IMR-90 (cell line): ENCODE results near the gene CLPX. TPM values are rescaled to one million over a fixed set of nuclear protein-coding genes. Genes with fewer than 3 reads are reported as not detected.

Experiments
- ATAC-seq: fragments of 200-7000 bp; cut with Tn5 transposase; 2 replicates; pipeline ENCODE4 v1.9.1; 2020; ENCODE audit warnings: low read depth, mild to moderate bottlenecking, moderate library complexity
- BruUV-seq: library from RNA; stranded (reverse); fragments of 400-500 nt; replicated peaks from 2 replicates; lab custom pipeline; 2021; lab: Mats Ljungman, UMichigan
- CTCF ChIA-PET: fragments of 300-600 bp; formaldehyde crosslinking; extraction: SDS; loops from one replicate; lab custom pipeline; 2021; ENCODE audit warnings: antibody characterized with exemption; lab: Yijun Ruan, JAX
- POLR2A ChIA-PET: fragments of 300-600 bp; sonication (Branson Sonifier 250); formaldehyde crosslinking; loops from one replicate; lab custom pipeline; 2022; ENCODE audit warnings: antibody characterized with exemption; ENCODE audit not compliant: unreplicated experiment; lab: Charles Lee
- DNase-seq: peaks from one replicate; pipeline ENCODE4 v3.0.0; 2013
- H2AFZ ChIP-seq: replicated peaks from 2 replicates; pipeline ENCODE3; 2013; ENCODE audit warnings: low read length, mild to moderate bottlenecking; ENCODE audit not compliant: poor library complexity
- H2AK5ac ChIP-seq: 2 replicates; pipeline ENCODE4 v1.6.1; 2013; ENCODE audit warnings: low read depth, low read length, inconsistent platforms
- H2AK9ac ChIP-seq: replicated peaks from 2 replicates; pipeline ENCODE3; 2013; ENCODE audit warnings: mild to moderate bottlenecking, low read depth, low read length, moderate library complexity; ENCODE audit not compliant: poor library complexity
- H2BK120ac ChIP-seq: 2 replicates; pipeline ENCODE4 v1.6.1; 2013; ENCODE audit warnings: low read depth, low read length, inconsistent platforms
- H2BK15ac ChIP-seq: 3 replicates; pipeline ENCODE4 v1.6.1; 2013; ENCODE audit warnings: low read depth, low read length, inconsistent platforms
- H2BK20ac ChIP-seq: 2 replicates; pipeline ENCODE4 v1.6.1; 2013; ENCODE audit warnings: low read depth, mild to moderate bottlenecking, inconsistent platforms, low read length, moderate library complexity
- H2BK5ac ChIP-seq: 2 replicates; pipeline ENCODE4 v1.6.1; 2013; ENCODE audit warnings: mild to moderate bottlenecking, low read depth, low read length, inconsistent platforms; ENCODE audit not compliant: poor library complexity, severe bottlenecking
- H3K14ac ChIP-seq: replicated peaks from 2 replicates; pipeline ENCODE4 v1.6.1; 2013; ENCODE audit warnings: low read depth, low read length, inconsistent platforms
- H3K18ac ChIP-seq: 2 replicates; pipeline ENCODE4 v1.6.1; 2013; ENCODE audit warnings: low read depth, low read length, control low read depth
- H3K23ac ChIP-seq: 2 replicates; pipeline ENCODE4 v1.6.1; 2013; ENCODE audit warnings: low read depth, low read length, inconsistent platforms
- H3K27ac ChIP-seq: 2 replicates; pipeline ENCODE4 v1.5.1; 2013; ENCODE audit warnings: mild to moderate bottlenecking, control low read depth, low read length; ENCODE audit not compliant: insufficient read depth
- H3K27me3 ChIP-seq: 2 replicates; pipeline ENCODE4 v1.6.1; 2013; ENCODE audit warnings: low read length; ENCODE audit not compliant: control insufficient read depth, insufficient read depth
- H3K36me3 ChIP-seq: 2 replicates; pipeline ENCODE4 v1.6.1; 2013; ENCODE audit warnings: low read length, mixed read lengths; ENCODE audit not compliant: control insufficient read depth, insufficient read depth
- H3K4ac ChIP-seq: 2 replicates; pipeline ENCODE4 v1.6.1; 2013; ENCODE audit warnings: low read depth, low read length, inconsistent platforms
- H3K4me1 ChIP-seq: 2 replicates; pipeline ENCODE4 v1.6.1; 2013; ENCODE audit warnings: low read length, mixed read lengths; ENCODE audit not compliant: control insufficient read depth, insufficient read depth
- H3K4me2 ChIP-seq: 2 replicates; pipeline ENCODE4 v1.6.1; 2013; ENCODE audit warnings: low read depth, mild to moderate bottlenecking, control low read depth, low read length, moderate library complexity
- H3K4me3 ChIP-seq: 2 replicates; pipeline ENCODE4 v1.5.1; 2013; ENCODE audit warnings: low read depth, mild to moderate bottlenecking, control low read depth, low read length, moderate library complexity; ENCODE audit not compliant: insufficient read depth
- H3K56ac ChIP-seq: 2 replicates; pipeline ENCODE4 v1.6.1; 2013; ENCODE audit warnings: low read length, inconsistent platforms; ENCODE audit not compliant: insufficient read depth; ENCODE audit errors: extremely low read depth
- H3K79me1 ChIP-seq, 2 experiments: 2 replicates each; pipeline ENCODE4 v1.6.1; 2013; ENCODE audit warnings: low read length in 2 of 2, inconsistent platforms in 1 of 2, low read depth in 1 of 2
- H3K9ac ChIP-seq: 2 replicates; pipeline ENCODE4 v1.6.1; 2013; ENCODE audit warnings: low read depth, low read length, control low read depth
- H3K9me1 ChIP-seq: 2 replicates; pipeline ENCODE4 v1.6.1; 2013; ENCODE audit warnings: low read length, inconsistent platforms; ENCODE audit not compliant: insufficient read depth
- H3K9me3 ChIP-seq: 2 replicates; pipeline ENCODE4 v1.6.1; 2013; ENCODE audit warnings: low read length; ENCODE audit not compliant: control insufficient read depth, insufficient read depth
- H4K20me1 ChIP-seq: 2 replicates; pipeline ENCODE4 v1.6.1; 2013; ENCODE audit warnings: low read length, inconsistent platforms; ENCODE audit not compliant: insufficient read depth
- H4K5ac ChIP-seq: 2 replicates; pipeline ENCODE4 v1.6.1; 2013; ENCODE audit warnings: mild to moderate bottlenecking, low read depth, low read length, control low read depth
- H4K8ac ChIP-seq, 2 experiments: 2 replicates each; pipeline ENCODE4 v1.6.1; 2013; ENCODE audit warnings: low read depth in 2 of 2, low read length in 2 of 2, control low read depth in 1 of 2, inconsistent platforms in 1 of 2
- H4K91ac ChIP-seq: 2 replicates; pipeline ENCODE4 v1.6.1; 2013; ENCODE audit warnings: low read depth, low read length, inconsistent platforms; ENCODE audit not compliant: insufficient read depth
- CHD1 ChIP-seq: IDR thresholded peaks from 2 replicates; pipeline ENCODE4 v1.6.1; 2012; ENCODE audit warnings: low read depth, low read length, improper control_type of control experiment
- MAZ ChIP-seq: IDR thresholded peaks from 2 replicates; pipeline ENCODE4 v1.6.1; 2012; ENCODE audit warnings: low read depth, mild to moderate bottlenecking, low read length, improper control_type of control experiment, moderate library complexity, borderline replicate concordance
- whole genome bisulfite sequencing, 2 experiments: methylation state at CpG; one replicate each; pipeline versions ENCODE4 v1.1.5 to v1.1.7; 2013; ENCODE audit warnings: missing lambda C conversion rate in 2 of 2; ENCODE audit not compliant: insufficient read length in 1 of 2; ENCODE audit errors: extremely low coverage in 2 of 2; 5-methylcytosine and 5-hydroxymethylcytosine counted together
- dilution Hi-C: fragments of 300-500 bp; cut with HindIII; formaldehyde crosslinking; loops from one replicate; pipeline ENCODE4 v1.14.3; 2018; ENCODE audit warnings: low sequenced_read_pairs; ENCODE audit not compliant: unreplicated experiment
- in situ Hi-C: fragments of 300-500 bp; cut with MboI; formaldehyde crosslinking; loops from 3 replicates; pipeline ENCODE4 v1.14.3; 2019; ENCODE audit warnings: low sequenced_read_pairs, inconsistent platforms, mixed read lengths
- intact Hi-C: fragments of 100-400 bp; cut with micrococcal nuclease; formaldehyde crosslinking; loops from 2 replicates; pipeline ENCODE4 v1.10.0; 2022
- polyA plus RNA-seq, 3 experiments: library from polyadenylated mRNA; depleted of rRNA; stranded (reverse); fragments of >200 nt; gene quantifications; 2 replicates each; pipeline ENCODE4 v1.2.3, GENCODE V29; 2012; ENCODE audit warnings: low replicate concordance in 1 of 3
- total RNA-seq: library from RNA; depleted of rRNA; stranded (reverse); fragments of >200 nt; gene quantifications from 2 replicates; pipeline ENCODE4 v1.2.3, GENCODE V29; 2012

The CLPX gene
- total and polyA plus RNA-seq, 2 of the 4 experiments (the other 2 are of a cell fraction) = 25.8 to 26.9 TPM

GRCh38 chr15:65171428-65171827 is 13.7 kb downstream of the CLPX start:
- ATAC-seq (no peak), DNase-seq (peak; percentile 14)
- no peak overlapping the region for H4K91ac ChIP-seq
- in situ Hi-C loops = no loop called here
- no peak overlapping the region for H3K14ac ChIP-seq
- no peak overlapping the region for H3K27ac ChIP-seq
- ChIA-PET POLR2A (interaction anchor here (0.7 kb wide), 2 partner anchors 14 to 955 kb away, joined by 6 read pairs; no protein-coding TSS in a partner anchor), CTCF (interaction anchor here (0.6 kb wide), 1 partner anchor 776 kb away, joined by 4 read pairs; no protein-coding TSS in a partner anchor)
- H2BK120ac ChIP-seq = no peak overlapping the region
- H3K9me3 ChIP-seq = no peaks in the 10 kb centered on the region
- H4K8ac ChIP-seq = no peak overlapping the region
- no peak overlapping the region for H2BK15ac ChIP-seq
- no peak overlapping the region for H3K9ac ChIP-seq
- no peak overlapping the region for H4K5ac ChIP-seq
- no peak overlapping the region for H3K18ac ChIP-seq
- intact Hi-C loops = no loop called here
- WGBS, 2 experiments = 100% methylated on average over 2 of the region's 5 CpGs; no CpG with 5 or more reads in 1 of the 2 experiments
- H3K56ac ChIP-seq = no peak overlapping the region
- no peak overlapping the region for H3K23ac ChIP-seq
- H2BK20ac ChIP-seq = no peak overlapping the region
- dilution Hi-C loops = no loop called here
- peaks cover 11% of the 10 kb centered on the region for H4K20me1 ChIP-seq
- H2AFZ ChIP-seq = no peak overlapping the region
- no peak overlapping the region for H2AK5ac ChIP-seq
- H3K4ac ChIP-seq = no peak overlapping the region
- H3K79me1 ChIP-seq = peaks cover 26 to 45% of the 10 kb centered on the region in 2 experiments
- no TSS peak for BruUV-seq
- no peak overlapping the region for H2AK9ac ChIP-seq
- peaks cover 33% of the 10 kb centered on the region for H3K36me3 ChIP-seq
- H3K4me1 ChIP-seq = no peaks in the 10 kb centered on the region
- no peak for TF ChIP-seq CHD1
- TF ChIP-seq MAZ = no peak
- no peak overlapping the region for H3K4me2 ChIP-seq
- H3K4me3 ChIP-seq = no peak overlapping the region
- H3K9me1 ChIP-seq = peaks cover 6% of the 10 kb centered on the region
- no peaks in the 10 kb centered on the region for H3K27me3 ChIP-seq
- H2BK5ac ChIP-seq = no peak overlapping the region
